22Rv1 (cell line): ENCODE measurements around the gene CCDC124.
"Not testable (repeated sequence)": the region's sequence is repeated elsewhere in the genome, so short reads cannot be mapped to it uniquely, and the experiment has no call there.

Experiments used
- H3K27ac ChIP-seq: fragments of 450-650 bp; 2 replicates; pipeline ENCODE4 v1.5.1; 2017
- CTCF ChIP-seq: fragments of 450-650 bp; IDR thresholded peaks from 2 replicates; pipeline ENCODE4 v1.5.1; 2017; ENCODE audit warnings: mild to moderate bottlenecking
- ZFX ChIP-seq: fragments of 450-650 bp; IDR thresholded peaks from 2 replicates; pipeline ENCODE4 v1.6.1; 2017; ENCODE audit warnings: antibody characterized with exemption, borderline replicate concordance

The CCDC124 gene

GRCh38 chr19:17932485-17933338 lies at the start of gene CCDC124:
Gene CCDC124 (plus strand): TSS chr19:17933015. CDS start chr19:17936421, 3,406 bp downstream.
- peak; percentile 96 for TF ChIP-seq CTCF
- no peak for TF ChIP-seq ZFX
- peak within 1 kb of the TSS; percentile 79 for H3K27ac ChIP-seq

- no peak for TF ChIP-seq ZFX
- peak; percentile 38 for TF ChIP-seq CTCF
- 0 out of 2 replicates have a peak overlapping the region, but pooled peaks have one; percentile 27 for H3K27ac ChIP-seq
Observed at GRCh38 chr19:17883627-17884410, 49.0 kb upstream of the CCDC124 start.

GRCh38 chr19:17886515-17886914 lies 46.3 kb upstream of the CCDC124 start:
- TF ChIP-seq ZFX (no peak), CTCF (no peak)
- no peak overlapping the region for H3K27ac ChIP-seq

- not testable (repeated sequence) for H3K27ac ChIP-seq
Observed at GRCh38 chr19:17887221-17887620, 45.6 kb upstream of the CCDC124 start.

- TF ChIP-seq ZFX (no peak), CTCF (no peak)
Observed at GRCh38 chr19:17888260-17888659, 44.6 kb upstream of the CCDC124 start.

GRCh38 chr19:17889609-17890214 lies 43.1 kb upstream of the CCDC124 start:
- TF ChIP-seq ZFX (no peak), CTCF (no peak)
- H3K27ac ChIP-seq = no peak overlapping the region

More at GRCh38 chr19:17888260-17888659, 44.6 kb upstream of the CCDC124 start:
- no peak overlapping the region for H3K27ac ChIP-seq

- H3K27ac ChIP-seq = no peak overlapping the region
Observed at GRCh38 chr19:17893766-17894165, 39.0 kb upstream of the CCDC124 start.

More at GRCh38 chr19:17893766-17894165, 39.0 kb upstream of the CCDC124 start:
- no peak for TF ChIP-seq ZFX
- TF ChIP-seq CTCF = no peak
